PC-9 (cell line): ENCODE data around the gene NKRF. TPM values are rescaled to one million over a fixed set of nuclear protein-coding genes. Genes with fewer than 3 reads are reported as not detected.

Source experiments
- BruUV-seq: library from RNA; stranded (reverse); fragments of 400-500 nt; replicated peaks from 2 replicates; lab custom pipeline; 2021; lab: Mats Ljungman, UMichigan
- CTCF ChIA-PET: fragments of 300-600 bp; sonication (Branson Sonifier 250); formaldehyde crosslinking; loops from one replicate; lab custom pipeline; 2022; ENCODE audit warnings: antibody characterized with exemption; lab: Charles Lee
- POLR2A ChIA-PET: fragments of 300-600 bp; sonication (Branson Sonifier 250); formaldehyde crosslinking; loops from one replicate; lab custom pipeline; 2022; ENCODE audit warnings: antibody characterized with exemption; ENCODE audit not compliant: unreplicated experiment; lab: Charles Lee
- DNase-seq, 2 experiments: peaks; one replicate each; pipeline versions ENCODE4 v3.0.0 to v3.0.0-alpha.2; 2015 to 2022; ENCODE audit warnings: mixed read lengths in 1 of 2
- H2AFZ ChIP-seq: fragments of 200-600 bp; sonication (generic); 2 replicates; pipeline ENCODE4 v1.8.1; 2017; ENCODE audit warnings: antibody characterized with exemption
- H3F3A ChIP-seq: fragments of 200-600 bp; sonication (generic); 2 replicates; pipeline ENCODE4 v1.8.1; 2017; ENCODE audit warnings: antibody characterized with exemption, mild to moderate bottlenecking, low read depth; ENCODE audit not compliant: insufficient read depth
- H3K27ac ChIP-seq: fragments of 200-600 bp; sonication (generic); 2 replicates; pipeline ENCODE4 v1.6.1; 2016; ENCODE audit warnings: mixed run types
- H3K27me3 ChIP-seq: fragments of 200-600 bp; sonication (generic); 2 replicates; pipeline ENCODE4 v1.6.1; 2016; ENCODE audit warnings: low read depth, mixed run types; ENCODE audit not compliant: insufficient read depth
- H3K36me3 ChIP-seq: fragments of 200-600 bp; sonication (generic); 2 replicates; pipeline ENCODE4 v1.6.1; 2016; ENCODE audit warnings: low read depth, mixed run types
- H3K4me1 ChIP-seq: fragments of 200-600 bp; sonication (generic); replicated peaks from 2 replicates; pipeline ENCODE4 v1.6.1; 2016; ENCODE audit warnings: mixed run types; ENCODE audit not compliant: insufficient read depth
- H3K4me2 ChIP-seq: fragments of 200-600 bp; sonication (generic); 2 replicates; pipeline ENCODE4 v1.6.1; 2017; ENCODE audit warnings: mixed run types
- H3K4me3 ChIP-seq: fragments of 200-600 bp; sonication (generic); 2 replicates; pipeline ENCODE4 v1.6.1; 2016; ENCODE audit warnings: mixed run types
- H3K79me2 ChIP-seq: fragments of 200-600 bp; sonication (generic); 2 replicates; pipeline ENCODE4 v1.6.1; 2017; ENCODE audit warnings: low read depth, mixed run types
- H3K9me2 ChIP-seq: fragments of 200-600 bp; sonication (generic); 2 replicates; pipeline ENCODE4 v1.8.1; 2017; ENCODE audit warnings: mild to moderate bottlenecking; ENCODE audit not compliant: insufficient read depth
- H3K9me3 ChIP-seq: fragments of 200-600 bp; sonication (generic); 2 replicates; pipeline ENCODE4 v1.8.1; 2016; ENCODE audit warnings: low read depth; ENCODE audit not compliant: insufficient read depth
- H4K20me1 ChIP-seq: fragments of 200-600 bp; sonication (generic); 2 replicates; pipeline ENCODE4 v1.8.1; 2017; ENCODE audit not compliant: insufficient read depth
- CTCF ChIP-seq: fragments of 200-600 bp; sonication (generic); conservative IDR thresholded peaks from 2 replicates; pipeline ENCODE4 v1.6.1; 2017; ENCODE audit warnings: mixed run types, antibody characterized with exemption, mild to moderate bottlenecking, moderate library complexity
- EZH2 ChIP-seq: fragments of 200-600 bp; sonication (generic); IDR thresholded peaks from 2 replicates; pipeline ENCODE4 v1.8.0; 2017; ENCODE audit warnings: antibody characterized with exemption, low read depth
- intact Hi-C: fragments of 100-400 bp; cut with micrococcal nuclease; formaldehyde crosslinking; loops from one replicate; pipeline ENCODE4 v1.10.0; 2022; ENCODE audit not compliant: unreplicated experiment
- total RNA-seq: library from RNA; stranded (reverse); gene quantifications from 2 replicates; pipeline ENCODE4 v1.2.3, GENCODE V29; 2021

The NKRF gene
- total RNA-seq, 1 experiment from 2014 or later = 25.7 TPM

GRCh38 chrX:119618439-119618838 lies 12.2 kb upstream of the NKRF start:
- H3K27ac ChIP-seq = no peak overlapping the region
- H3K4me1 ChIP-seq = no peaks in the 10 kb centered on the region
- H3F3A ChIP-seq = no peaks in the 10 kb centered on the region
- CTCF ChIA-PET = interaction anchor here (0.6 kb wide), 1 partner anchor 161 kb away, joined by 3 read pairs; no protein-coding TSS in a partner anchor
- no peak overlapping the region for H3K4me3 ChIP-seq
- H3K27me3 ChIP-seq = no peaks in the 10 kb centered on the region
- H4K20me1 ChIP-seq = no peaks in the 10 kb centered on the region
- no peak overlapping the region for H3K4me2 ChIP-seq
- H3K79me2 ChIP-seq = no peaks in the 10 kb centered on the region
- no peaks in the 10 kb centered on the region for H3K36me3 ChIP-seq
- intact Hi-C loops = no loop called here
- POLR2A ChIA-PET = no interaction called here
- no peak overlapping the region for H2AFZ ChIP-seq
- TF ChIP-seq EZH2 (no peak), CTCF (no peak)
- H3K9me3 ChIP-seq = no peaks in the 10 kb centered on the region
- BruUV-seq = no TSS peak
- no peak for DNase-seq
- H3K9me2 ChIP-seq = no peaks in the 10 kb centered on the region

- H3K79me2 ChIP-seq = no peaks in the 10 kb centered on the region
- intact Hi-C loops = no loop called here
- no peaks in the 10 kb centered on the region for H3K9me3 ChIP-seq
- H3K27me3 ChIP-seq = no peaks in the 10 kb centered on the region
- H3F3A ChIP-seq = no peaks in the 10 kb centered on the region
- POLR2A ChIA-PET = no interaction called here
- H3K9me2 ChIP-seq = no peaks in the 10 kb centered on the region
- no peak overlapping the region for H3K4me2 ChIP-seq
- no peak overlapping the region for H2AFZ ChIP-seq
- H4K20me1 ChIP-seq = no peaks in the 10 kb centered on the region
- CTCF ChIA-PET = interaction anchor here (0.5 to 0.7 kb wide), 3 partner anchors 14 to 162 kb away, joined by 3 to 6 read pairs (median 3); no protein-coding TSS in a partner anchor
- H3K27ac ChIP-seq = no peak overlapping the region
- TF ChIP-seq CTCF = no peak
- no peak for TF ChIP-seq EZH2
- no peak for DNase-seq
- H3K4me1 ChIP-seq = no peaks in the 10 kb centered on the region
- no peaks in the 10 kb centered on the region for H3K36me3 ChIP-seq
- H3K4me3 ChIP-seq = no peak overlapping the region
- BruUV-seq = no TSS peak
These were observed 11.4 kb upstream of the NKRF start for GRCh38 chrX:119617517-119618164.

GRCh38 chrX:119614776-119615175 lies 8.6 kb upstream of the NKRF start:
- H3K9me2 ChIP-seq = no peaks in the 10 kb centered on the region
- H3K27ac ChIP-seq = no peak overlapping the region
- H3K36me3 ChIP-seq = no peaks in the 10 kb centered on the region
- H3K27me3 ChIP-seq = no peaks in the 10 kb centered on the region
- 0 out of 2 replicates have a peak, but pooled peaks cover 7% of the 10 kb centered on the region for H3F3A ChIP-seq
- H2AFZ ChIP-seq = no peak overlapping the region
- no peaks in the 10 kb centered on the region for H4K20me1 ChIP-seq
- no peaks in the 10 kb centered on the region for H3K9me3 ChIP-seq
- intact Hi-C loops = loop anchor here (5.0 kb wide), 1 partner anchor 328 kb away; the partner anchor contains the start of gene NKAP
- no peaks in the 10 kb centered on the region for H3K4me1 ChIP-seq
- ChIA-PET CTCF (no interaction called here), POLR2A (interaction anchor here (0.6 kb wide), 1 partner anchor 95 kb away, joined by 3 read pairs; no protein-coding TSS in a partner anchor)
- no peak overlapping the region for H3K4me3 ChIP-seq
- no peak for DNase-seq
- TSS peak; percentile 16 for BruUV-seq
- TF ChIP-seq EZH2 (no peak), CTCF (no peak)
- H3K79me2 ChIP-seq = no peaks in the 10 kb centered on the region
- H3K4me2 ChIP-seq = no peak overlapping the region
